Breast epithelium (tissue), 3 donors: ENCODE data around the gene PCDHGA3.

Experiments used
- POLR2A ChIP-seq: fragments of 450-650 bp; IDR thresholded peaks from one replicate; pipeline ENCODE4 v1.6.1; 2016; ENCODE audit warnings: antibody characterized with exemption, mild to moderate bottlenecking, moderate library complexity
- POLR2AphosphoS5 ChIP-seq, 3 donors: sonication (generic); formaldehyde crosslinking; IDR thresholded peaks; one replicate each; pipeline ENCODE4 v1.6.1; 2017; ENCODE audit warnings: antibody characterized with exemption in 3 of 3
- TF ChIP-seq, protein P1 (sequence below), 3 donors: fragments of 450-650 bp; IDR thresholded peaks; one replicate each; pipeline ENCODE4 v1.5.1; 2016 to 2017; ENCODE audit warnings: antibody characterized with exemption in 3 of 3, mild to moderate bottlenecking in 3 of 3, moderate library complexity in 3 of 3

DNA sequence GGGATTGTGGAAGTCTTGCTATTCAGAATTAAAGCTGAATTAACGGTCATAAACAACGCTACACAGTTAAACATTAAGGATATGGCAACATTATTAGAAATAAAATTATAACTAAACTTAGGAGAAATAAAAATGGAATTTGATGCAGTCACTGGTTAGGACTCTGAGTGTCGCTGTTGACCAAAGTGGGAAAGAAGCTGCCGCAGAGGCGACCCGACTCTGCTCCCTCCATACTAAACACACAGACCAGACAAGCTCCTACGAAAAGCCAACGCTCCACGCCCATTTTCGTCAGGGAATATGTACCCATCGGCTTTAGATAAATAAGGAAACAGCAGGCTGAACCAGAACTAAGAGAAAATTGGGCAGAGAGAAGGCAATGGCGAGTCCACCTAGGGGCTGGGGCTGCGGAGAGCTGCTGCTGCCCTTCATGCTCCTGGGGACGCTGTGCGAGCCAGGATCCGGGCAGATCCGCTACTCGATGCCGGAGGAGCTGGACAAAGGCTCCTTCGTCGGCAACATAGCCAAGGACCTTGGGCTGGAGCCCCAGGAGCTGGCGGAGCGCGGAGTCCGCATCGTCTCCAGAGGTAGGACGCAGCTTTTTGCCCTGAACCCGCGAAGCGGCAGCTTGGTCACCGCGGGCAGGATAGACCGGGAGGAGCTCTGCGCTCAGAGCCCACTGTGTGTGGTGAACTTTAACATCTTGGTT lies 20.5 kb downstream of the PCDHGA3 start, which contains the start of gene PCDHGA5:
- TF ChIP-seq POLR2A = no peak
- TF ChIP-seq POLR2AphosphoS5 (IDR thresholded peaks at IDR 0.05) = no peak
- TF ChIP-seq, protein P1, sequence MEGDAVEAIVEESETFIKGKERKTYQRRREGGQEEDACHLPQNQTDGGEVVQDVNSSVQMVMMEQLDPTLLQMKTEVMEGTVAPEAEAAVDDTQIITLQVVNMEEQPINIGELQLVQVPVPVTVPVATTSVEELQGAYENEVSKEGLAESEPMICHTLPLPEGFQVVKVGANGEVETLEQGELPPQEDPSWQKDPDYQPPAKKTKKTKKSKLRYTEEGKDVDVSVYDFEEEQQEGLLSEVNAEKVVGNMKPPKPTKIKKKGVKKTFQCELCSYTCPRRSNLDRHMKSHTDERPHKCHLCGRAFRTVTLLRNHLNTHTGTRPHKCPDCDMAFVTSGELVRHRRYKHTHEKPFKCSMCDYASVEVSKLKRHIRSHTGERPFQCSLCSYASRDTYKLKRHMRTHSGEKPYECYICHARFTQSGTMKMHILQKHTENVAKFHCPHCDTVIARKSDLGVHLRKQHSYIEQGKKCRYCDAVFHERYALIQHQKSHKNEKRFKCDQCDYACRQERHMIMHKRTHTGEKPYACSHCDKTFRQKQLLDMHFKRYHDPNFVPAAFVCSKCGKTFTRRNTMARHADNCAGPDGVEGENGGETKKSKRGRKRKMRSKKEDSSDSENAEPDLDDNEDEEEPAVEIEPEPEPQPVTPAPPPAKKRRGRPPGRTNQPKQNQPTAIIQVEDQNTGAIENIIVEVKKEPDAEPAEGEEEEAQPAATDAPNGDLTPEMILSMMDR (IDR thresholded peaks at IDR 0.05) = peak in 1 of 3 donors; percentile 8
